Eye (tissue), 1 donor: ENCODE measurements around the gene HDAC11.
"Not testable (repeated sequence)": the region's sequence is repeated elsewhere in the genome, so short reads cannot be mapped to it uniquely, and the experiment has no call there.

Experiments
- DNase-seq: peaks from one replicate; pipeline ENCODE4 v3.0.0-alpha.2; 2015

HDAC11 gene

GRCh38 chr3:13508496-13508895 lies 28.4 kb downstream of the HDAC11 start:
- no peak for DNase-seq

- DNase-seq: no peak
Measured at GRCh38 chr3:13509059-13509815, 29.1 kb downstream of the HDAC11 start.

GRCh38 chr3:13509816-13510192 lies 29.7 kb downstream of the HDAC11 start:
- DNase-seq: no peak

- DNase-seq: no peak
Measured at GRCh38 chr3:13512451-13512850, 32.3 kb downstream of the HDAC11 start.

- DNase-seq: peak; percentile 80
Measured at GRCh38 chr3:13513051-13513912, 33.2 kb downstream of the HDAC11 start.

GRCh38 chr3:13513913-13514517 lies 33.9 kb downstream of the HDAC11 start:
- no peak for DNase-seq

- no peak for DNase-seq
Measured at GRCh38 chr3:13514639-13515435, 34.7 kb downstream of the HDAC11 start.

GRCh38 chr3:13515786-13516759 lies 36.0 kb downstream of the HDAC11 start:
- no peak for DNase-seq

GRCh38 chr3:13516760-13517135 lies 36.6 kb downstream of the HDAC11 start:
- no peak for DNase-seq

- no peak for DNase-seq
Measured at GRCh38 chr3:13517253-13517977, 37.3 kb downstream of the HDAC11 start.

- DNase-seq: no peak
Measured at GRCh38 chr3:13518516-13518953, 38.4 kb downstream of the HDAC11 start.

GRCh38 chr3:13519006-13519791 lies 39.1 kb downstream of the HDAC11 start:
- DNase-seq: no peak

- no peak for DNase-seq
Measured at GRCh38 chr3:13520326-13520880, 40.3 kb downstream of the HDAC11 start.

- no peak for DNase-seq
Measured at GRCh38 chr3:13521309-13521708, 41.2 kb downstream of the HDAC11 start.

- DNase-seq: not testable (repeated sequence)
Measured at GRCh38 chr3:13521749-13522148, 41.6 kb downstream of the HDAC11 start.

GRCh38 chr3:13522236-13522635 lies 42.1 kb downstream of the HDAC11 start:
- DNase-seq: no peak

GRCh38 chr3:13524979-13525669 lies 45.0 kb downstream of the HDAC11 start:
- peak; percentile 39 for DNase-seq

- peak; percentile 75 for DNase-seq
Measured at GRCh38 chr3:13525827-13526625, 45.9 kb downstream of the HDAC11 start.
